Activated naive CD4-positive, alpha-beta T cell treated with Interleukin-2 at 50 U/mL for 16 hours (primary cell): ENCODE measurements around the gene CACHD1.
"Not testable (repeated sequence)": the region's sequence is repeated elsewhere in the genome, so short reads cannot be mapped to it uniquely, and the experiment has no call there.

Experiments
- DNase-seq: peaks from one replicate; pipeline ENCODE4 v3.0.0-alpha.2; 2020

The CACHD1 gene

DNA sequence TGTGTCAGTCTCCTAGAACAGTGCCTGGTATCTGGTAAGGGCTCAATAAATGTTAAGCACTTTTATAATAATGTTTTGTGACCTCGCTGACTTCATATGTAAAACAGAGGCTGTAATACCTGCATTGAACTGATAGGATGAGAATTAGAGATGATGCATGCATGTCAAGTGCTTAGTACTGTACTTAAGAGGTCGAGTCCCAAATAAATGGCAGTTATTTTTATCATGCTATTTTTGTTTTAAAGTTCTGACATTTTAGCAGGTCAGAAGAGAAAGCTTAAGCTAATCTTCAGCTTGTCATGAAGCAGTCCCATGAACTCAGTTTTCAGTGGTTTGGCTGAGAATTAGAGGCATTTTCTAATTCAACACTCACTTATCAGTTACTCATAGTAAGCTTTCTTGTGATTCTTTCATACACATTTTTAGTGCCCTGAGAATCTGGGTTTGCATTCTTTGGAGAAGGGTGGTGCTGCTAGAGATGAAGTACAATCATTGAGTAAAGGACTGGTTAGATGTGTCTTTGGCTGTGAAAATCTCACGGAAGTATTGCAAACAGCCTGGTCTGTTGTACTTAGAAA lies 199.3 kb downstream of the CACHD1 start:
- DNase-seq: no peak

DNA sequence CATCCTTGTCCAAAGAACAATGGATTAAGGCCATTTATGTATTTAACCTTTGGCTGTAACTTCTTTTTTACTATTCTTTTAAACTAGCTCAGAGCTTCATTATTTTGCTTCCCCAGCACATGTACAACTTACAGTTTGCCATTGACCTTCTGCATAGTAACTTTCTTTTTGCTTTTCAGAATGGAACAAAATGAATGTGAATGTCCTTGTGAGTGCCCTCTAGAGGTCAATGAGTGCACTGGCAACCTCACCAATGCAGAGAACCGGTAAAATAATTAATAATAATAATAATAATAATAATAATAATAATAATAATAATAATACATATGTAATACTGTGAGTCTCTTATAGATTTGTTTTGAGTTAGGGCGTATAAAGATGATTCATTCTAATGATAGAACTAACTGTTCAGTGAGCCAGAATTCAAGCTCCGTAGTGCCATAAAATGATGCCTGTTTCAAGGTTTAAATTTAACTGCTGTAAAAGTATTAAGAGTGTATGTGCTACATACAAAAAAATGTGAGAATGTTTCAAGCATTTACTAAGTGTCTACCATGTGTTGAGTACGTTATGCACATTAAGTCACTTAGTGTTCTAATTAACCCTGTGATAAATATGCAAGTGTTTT lies 205.9 kb downstream of the CACHD1 start:
- no peak for DNase-seq

DNA sequence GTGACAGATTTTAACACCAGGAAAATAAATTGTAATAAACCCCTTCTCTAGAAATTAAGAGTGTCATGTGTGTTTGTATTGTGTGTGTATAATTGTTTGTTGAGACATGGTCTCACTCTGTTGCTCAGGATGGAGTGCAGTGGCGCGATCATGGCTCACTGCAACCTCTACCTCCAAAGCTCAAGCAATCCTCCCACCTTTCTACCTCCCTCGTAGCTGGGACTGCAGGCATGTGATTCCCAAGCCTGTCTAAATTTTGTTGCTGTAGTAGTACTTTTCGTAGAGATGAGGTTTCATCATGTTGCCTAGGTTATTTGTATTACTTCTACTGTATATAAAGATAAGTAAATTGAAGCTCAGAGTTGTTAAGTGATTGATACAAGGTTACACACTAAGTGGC lies 206.5 kb downstream of the CACHD1 start:
- DNase-seq: no peak

DNA sequence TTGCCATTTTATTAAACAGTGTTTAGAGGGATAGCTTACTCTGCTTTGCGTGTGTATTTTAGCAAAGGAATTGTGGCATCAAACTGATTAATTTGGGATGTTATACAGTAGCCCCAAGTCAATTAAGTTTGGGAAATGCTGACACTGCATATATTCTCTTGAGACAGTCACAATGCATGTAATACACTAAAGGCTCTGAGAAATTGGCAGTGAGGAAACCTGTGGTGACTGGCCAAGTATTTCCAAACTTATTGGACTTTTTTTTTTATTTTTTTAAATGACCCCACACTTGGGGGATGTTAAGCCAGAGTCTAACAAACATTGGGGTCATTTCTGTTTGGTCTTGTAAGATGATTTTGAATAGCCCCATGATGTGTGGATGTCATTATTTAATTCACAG lies 207.6 kb downstream of the CACHD1 start:
- DNase-seq: no peak

DNA sequence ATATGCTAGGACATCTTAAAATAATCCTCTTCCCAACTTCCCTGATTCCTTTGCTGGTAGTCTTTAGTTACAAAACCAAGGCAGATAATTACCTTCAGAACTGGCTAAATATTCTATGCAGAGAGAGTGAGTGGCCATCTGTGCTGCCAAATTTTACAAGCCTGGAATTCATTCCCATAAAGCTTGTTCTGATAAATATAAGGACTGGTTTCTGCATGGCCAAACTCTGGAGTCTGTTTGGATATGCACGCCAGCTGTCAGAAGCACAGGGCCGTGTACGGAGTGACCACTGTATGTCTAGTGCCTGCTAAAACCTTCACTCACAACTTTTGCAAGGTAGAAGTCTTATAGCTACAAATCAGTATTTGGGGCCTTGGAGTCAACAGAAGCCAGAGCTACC lies 208.4 kb downstream of the CACHD1 start:
- no peak for DNase-seq

DNA sequence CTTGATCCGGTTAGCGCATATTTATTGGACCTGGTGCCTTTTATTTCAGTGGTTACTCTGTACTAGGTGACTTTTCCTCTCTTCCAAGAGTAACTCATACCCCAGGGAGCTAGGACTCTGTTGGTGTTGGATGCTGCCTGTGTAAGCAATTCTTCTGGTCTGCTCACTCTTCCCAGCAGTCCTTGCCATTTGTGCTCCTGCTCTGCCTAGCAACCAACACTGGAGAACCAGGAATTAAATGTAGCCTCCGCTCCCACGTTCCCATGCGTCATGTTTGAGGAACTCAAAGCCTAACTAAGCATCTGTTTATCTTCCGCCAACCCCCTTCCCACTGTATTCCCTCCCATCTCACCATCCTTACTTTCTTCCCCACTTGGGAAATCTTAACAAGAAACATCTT lies 209.2 kb downstream of the CACHD1 start:
- DNase-seq: no peak

DNA sequence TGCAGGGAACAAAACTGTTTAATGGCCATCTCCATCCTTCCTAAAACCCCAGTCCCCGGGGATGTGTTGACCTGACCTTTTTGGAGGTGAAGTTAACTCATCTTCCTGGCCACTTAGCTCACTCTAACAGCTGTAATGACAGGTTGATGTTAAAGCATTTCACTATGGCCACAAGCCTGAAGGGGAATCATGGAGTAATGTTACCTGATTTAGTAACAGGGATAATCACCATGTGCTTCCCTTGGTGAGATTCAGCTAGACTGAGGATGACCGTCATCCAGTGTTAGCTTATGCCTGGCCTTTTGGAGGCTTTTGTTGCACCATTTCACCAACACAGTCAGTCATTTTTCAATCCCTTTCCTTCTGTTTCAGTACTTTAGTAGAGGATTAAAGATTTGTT lies 210.7 kb downstream of the CACHD1 start:
- DNase-seq: no peak

DNA sequence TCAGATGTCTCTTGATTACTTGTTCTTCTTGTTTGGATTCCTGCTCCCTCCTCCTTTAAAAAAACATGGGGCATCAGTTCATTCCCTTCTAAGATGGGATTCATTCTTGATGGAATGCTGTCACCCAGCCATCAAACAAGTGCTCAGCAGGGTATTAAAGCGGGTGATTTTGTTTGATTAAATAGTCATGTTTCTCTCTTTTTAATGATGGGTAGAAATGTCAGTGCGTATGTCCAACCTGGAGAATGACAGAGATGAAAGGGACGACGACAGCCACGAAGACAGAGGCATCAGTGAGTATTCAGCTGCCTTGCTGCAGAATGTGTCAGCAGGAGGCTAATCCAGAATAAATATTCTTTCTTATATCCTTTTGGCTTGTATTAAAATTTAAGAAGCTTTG lies 211.1 kb downstream of the CACHD1 start:
- DNase-seq: no peak

DNA sequence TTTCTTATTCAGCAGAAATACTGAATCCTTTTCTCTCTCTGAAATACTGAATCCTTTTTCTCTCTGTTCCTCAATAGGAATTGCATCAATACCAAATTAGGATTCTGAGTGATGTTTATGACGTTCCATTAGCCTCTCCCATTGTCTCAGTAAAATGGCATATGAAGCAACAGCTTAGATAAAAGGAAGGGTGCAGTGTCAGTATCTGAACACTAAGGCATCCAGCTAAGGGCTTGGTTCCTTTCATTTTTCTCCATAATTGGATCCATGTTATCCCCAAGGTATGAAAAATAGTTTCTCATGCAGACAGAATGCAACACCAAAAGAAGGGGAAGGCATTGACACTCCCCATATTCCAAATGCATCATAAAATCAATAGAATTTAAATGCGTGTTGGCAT lies 213.5 kb downstream of the CACHD1 start:
- no peak for DNase-seq

DNA sequence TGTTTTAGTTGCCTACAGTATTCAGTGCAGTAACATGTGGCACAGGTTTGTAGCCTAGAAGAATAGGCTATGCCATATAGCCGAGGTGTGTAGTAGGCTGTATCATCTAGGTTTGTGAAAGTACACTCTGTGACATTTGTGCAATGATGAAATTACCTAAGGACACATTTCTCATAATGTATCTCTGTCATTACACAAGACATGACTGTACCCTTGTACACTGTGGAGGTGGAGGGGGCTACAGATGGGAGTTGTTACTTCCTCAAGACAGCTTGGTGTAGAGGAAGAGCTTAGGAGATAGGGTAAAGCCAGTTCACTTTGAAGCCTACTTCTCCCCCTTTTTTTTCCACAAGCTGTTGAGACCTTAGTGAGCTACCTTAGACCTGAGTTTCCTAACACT lies 215.3 kb downstream of the CACHD1 start:
- no peak for DNase-seq

DNA sequence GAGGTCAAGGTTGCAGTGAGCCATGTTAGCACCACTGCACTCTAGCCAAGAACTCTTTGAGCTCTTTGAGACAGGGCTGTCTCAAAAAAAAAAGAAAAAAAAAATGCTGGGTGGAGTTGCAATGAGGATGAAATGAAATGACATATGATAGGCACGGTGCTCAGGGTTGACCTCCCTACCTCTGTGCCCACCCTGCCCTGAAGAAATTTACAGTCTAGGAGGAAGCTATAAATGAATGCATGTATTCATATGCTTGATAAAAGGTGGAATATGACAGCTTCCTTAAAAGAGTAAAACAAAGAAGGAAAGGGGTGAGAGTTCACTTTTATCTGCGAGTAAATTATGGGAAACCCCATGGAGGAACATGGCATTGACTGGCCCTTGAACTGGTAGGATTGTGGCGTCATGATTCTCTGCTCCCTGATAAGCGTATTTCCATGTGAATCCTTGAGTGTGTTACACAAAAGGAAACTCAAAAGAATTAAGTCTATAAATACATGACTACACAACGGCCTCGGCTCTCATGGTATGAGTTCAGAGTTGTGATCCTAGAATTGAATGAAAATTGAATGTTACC lies 215.9 kb downstream of the CACHD1 start:
- DNase-seq: no peak

DNA sequence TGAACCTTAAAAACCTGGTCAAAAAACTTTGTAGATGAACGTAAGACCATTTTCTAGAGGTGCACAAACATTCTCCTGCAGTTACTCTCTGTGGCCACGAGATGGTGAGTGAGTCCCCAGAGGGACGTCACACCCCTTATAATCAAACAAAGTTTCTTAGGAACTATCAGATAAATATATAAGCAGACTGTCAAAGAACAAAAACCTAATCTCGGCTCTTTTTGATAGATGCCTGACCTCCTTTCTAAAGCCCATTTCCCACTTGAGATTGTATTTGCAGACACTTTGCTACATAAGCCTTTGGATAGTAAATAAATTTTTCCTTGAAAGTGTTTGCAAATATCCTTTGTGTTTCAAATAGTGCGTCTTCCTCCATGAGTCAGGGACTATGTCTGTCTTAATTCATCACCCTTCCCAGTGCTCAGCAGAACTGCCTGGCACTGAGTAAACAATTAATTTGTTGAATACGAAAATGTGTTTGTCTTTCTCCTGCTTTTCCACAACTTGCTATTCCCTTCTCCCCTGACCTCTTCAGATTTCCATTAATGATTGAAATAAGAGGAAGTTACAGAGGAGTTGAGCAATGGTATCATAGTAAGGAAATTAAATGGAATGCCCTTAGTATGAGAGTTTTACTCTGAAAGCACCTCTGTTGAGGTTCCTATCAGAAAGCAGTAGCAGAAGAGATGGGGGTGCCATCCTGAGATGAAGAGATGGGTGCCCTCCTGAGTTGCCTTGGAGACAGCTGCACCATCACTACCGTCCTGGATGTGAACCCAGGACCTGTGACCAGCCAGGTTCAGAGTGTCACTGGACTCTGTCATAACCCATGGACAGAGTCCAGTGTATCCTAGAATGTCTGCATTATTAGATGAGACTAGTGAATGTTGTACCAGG lies 217.1 kb downstream of the CACHD1 start:
- peak; percentile 26 for DNase-seq

DNA sequence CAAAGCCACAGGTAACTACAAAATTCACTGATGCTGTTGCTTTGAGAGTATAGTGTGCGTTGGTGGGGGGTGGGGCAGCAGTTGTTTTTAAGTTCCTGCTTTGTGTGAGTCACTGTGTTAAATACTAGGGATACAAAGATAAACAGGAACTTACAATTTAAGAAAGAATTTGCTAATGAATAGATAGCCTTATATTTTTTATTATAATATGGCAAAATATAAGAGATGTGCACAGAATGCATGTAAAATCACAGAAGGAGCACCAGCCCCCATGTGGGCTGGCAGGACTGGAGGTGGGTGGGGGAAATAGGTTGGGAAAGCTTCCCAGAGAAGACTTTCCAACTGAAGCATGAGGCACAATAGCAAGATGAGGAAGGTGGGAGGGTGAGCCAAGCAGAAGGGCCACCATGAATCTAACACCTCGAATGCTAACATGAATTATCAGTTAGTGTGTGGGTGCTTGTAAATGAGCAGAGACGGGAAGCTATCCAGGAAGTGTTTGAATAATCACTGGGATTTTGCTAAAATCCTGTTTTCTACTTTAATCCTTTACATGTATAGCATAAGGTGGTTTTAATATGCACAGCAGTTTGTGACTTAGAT lies 217.9 kb downstream of the CACHD1 start:
- DNase-seq: no peak

DNA sequence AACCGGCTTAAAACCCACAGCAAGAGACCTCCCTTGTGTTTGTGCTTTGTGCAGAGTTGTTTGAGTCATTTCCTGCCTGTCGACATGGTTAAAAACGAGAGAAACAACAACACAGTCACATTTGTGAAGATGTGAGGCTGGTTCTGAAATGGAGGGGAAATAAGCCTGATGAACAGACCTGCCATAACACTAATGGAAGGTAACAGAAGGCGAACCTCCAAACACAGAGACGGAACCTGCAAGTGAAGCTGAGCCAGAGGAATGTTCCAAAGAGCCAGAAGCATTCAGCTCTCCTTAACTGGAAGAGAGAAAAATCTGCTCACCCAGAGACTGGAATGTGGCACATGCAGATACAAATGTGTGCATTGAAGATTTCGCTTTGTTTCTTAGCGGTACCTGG lies 221.7 kb downstream of the CACHD1 start:
- no peak for DNase-seq

DNA sequence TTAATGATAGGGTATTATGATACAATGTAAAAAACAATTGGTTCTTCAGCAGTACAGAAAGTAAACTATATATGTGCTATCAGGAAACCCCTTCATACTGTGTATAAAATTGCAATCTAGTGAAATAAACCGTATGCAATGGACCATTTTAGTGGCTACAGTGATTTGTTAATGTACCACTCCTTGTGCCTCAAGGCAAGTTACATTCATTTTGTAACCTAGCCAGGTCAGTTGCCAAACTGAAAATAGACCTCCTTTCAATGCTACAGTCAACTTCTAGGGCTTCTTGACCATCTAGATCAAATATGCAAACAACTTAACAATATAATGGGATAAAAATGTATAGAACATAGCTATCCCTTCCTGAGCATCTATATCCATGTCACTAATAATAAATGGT lies 223.0 kb downstream of the CACHD1 start:
- no peak for DNase-seq

DNA sequence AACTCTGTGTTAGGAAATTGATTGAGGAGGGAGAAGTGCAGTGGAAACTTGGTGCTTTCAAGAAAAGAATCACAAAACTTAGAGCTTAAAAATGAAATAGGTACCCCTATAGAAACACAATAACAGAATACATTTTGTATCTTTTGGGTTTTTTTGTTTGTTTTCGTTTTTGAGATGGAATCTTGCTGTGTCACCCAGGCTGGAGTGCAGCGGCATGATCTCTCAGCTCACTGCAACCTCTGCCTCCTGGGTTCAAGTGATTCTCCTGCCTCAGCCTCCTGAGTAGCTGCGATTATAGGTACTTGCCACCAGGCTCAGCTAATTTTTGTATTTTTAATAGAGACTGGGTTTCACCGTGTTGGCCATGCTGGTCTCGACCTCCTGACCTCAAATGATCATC lies 223.5 kb downstream of the CACHD1 start:
- no peak for DNase-seq

DNA sequence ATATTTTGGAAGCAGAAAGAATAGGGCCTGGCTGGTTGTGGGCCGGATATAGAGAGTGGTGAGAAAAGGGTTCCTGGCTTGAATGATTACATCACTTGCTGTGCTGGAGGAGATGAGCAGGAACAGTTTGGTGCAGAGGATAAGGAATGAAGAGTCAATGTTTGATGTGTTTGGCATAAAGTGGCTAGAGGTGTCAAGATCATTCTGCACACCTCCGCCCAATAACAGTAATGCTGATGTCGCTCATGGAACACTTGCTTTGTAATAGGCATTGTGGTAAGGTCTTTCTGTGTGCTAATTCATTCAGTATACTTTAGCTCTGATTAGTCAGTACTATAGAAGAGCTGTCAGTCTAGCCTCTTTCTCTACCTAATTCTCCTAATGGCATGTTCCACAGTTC lies 226.9 kb downstream of the CACHD1 start:
- DNase-seq: no peak

DNA sequence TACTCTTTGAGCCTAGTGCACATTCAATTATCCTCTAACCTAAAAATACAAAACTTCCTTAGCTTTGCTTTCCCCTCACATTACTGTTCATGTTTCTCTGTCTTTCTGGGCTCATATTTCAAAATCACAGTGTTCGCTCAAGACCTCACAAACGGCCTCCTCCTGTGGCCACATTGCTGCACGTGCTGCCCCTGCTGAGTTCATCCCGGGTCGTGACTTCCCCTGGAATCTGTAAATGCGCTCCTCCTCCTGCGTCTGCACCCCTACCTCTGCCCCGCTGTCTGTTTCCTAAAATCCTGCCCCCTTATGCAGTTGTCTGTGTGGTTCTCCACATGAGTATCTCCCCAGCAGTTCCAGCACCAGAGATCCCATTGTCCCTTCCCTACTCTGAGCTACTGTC lies 229.4 kb downstream of the CACHD1 start:
- DNase-seq: no peak

DNA sequence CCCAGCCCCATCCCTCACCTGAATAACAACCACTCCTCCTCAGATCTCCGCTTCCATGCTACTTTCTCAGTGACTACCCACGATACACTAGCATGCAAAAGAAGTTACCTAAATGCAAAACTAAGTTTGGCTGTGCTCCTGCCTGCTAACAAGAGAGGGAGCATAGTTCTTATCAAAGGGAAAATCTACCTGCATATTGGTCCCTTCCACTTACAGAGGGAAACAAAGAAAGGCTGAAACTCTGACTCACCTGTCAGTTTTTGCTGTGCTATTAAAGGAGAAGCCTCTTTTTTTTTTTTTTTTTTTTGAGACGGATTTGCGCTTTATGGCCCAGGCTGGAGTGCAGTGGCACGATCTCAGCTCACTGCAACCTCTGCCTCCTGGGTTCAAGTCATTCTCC lies 231.1 kb downstream of the CACHD1 start:
- no peak for DNase-seq

DNA sequence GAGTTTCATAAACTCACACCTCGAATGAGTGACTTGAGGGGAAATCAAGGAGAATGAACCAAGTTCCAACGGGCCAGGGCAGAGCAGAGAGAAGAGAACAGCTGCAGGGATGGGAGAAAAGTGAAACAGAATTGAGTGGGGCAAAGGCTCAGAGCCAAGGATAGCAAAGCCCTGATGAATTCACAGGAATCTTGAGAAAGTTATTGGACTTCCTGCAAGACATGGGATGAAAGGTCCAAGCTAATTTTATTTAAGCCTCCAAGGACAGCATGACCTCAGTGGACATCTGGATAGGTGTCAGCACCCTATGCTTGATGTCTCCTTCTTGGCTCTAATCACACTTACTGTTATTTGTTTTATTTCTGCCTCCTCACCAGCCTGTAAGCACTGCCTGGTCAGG lies 232.0 kb downstream of the CACHD1 start:
- DNase-seq: no peak

DNA sequence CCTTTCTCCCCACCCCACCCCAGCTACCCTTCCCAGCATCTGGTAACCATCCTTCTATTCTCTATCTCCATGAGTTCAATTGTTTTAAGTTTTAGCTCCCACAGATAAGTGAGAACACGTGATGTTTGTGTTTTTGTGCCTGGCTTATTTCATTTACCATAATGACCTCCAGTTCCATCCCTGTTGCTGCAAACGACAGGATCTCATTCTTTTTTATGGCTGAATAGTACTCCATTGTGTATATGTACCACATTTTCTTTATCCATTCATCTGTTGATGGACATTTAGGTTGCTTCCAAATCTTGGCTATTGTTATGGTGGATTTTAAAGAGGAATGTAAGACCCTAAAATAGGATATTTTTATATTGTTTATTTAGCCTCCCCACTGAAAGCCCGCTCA lies 232.7 kb downstream of the CACHD1 start:
- not testable (repeated sequence) for DNase-seq

DNA sequence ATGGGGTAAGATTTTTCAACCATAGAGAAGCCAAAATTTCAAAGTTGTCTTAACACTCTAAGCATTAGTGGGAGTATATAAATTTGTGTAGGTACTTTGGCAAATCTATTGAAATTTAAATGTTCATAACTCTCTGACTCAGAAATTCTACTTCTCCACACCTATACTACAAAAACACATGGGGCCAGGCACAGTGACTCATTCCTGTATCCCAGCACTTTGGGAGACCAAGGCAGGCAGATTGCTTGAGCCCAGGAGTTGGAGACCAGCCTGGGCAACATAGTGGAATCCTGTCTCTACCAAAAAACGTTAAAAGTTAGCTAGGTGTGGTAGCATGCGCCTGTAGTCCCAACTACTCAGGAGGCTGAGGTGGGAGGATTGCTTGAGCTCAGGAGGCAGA lies 233.7 kb downstream of the CACHD1 start:
- DNase-seq: no peak

DNA sequence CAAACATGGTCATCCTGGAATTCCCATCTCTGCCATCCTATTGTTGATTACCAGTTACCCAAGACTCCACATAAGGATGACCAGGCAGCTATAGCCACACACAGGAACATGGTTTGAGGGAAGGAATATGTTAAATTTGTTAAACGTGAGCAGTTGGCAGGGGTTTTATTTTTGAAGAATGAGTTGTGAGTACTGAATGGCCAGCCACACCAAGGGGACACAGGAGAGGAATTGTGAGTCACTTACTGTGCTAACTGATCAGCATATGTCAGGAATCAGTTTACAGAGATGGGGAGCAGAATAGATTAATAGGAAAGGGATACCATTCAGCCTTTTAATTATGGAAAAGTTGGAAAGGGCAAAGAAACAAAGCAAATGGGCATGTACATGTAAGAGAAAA lies 235.7 kb downstream of the CACHD1 start:
- no peak for DNase-seq

DNA sequence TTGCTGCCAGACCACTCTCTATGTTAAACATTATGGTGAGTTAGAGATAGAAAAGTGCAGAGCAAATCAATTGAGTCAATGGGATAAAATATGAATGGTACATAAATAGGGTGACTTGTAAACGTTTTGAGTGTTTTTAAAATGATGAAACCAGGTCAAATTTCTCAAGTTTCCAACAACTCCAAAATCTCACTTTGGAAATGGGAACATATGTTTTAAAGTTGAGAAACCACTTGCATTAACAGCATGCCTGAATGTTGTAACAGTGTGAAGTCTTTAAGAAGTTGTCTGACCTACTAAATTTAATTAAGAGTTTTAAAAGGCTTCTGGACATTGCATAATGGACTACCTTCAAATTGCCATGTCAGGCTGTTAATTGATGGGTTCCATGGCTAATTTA lies 241.3 kb downstream of the CACHD1 start:
- no peak for DNase-seq
